GM12891 (cell line): ENCODE results near the gene BNIP3.
"Not testable (repeated sequence)": the region's sequence is repeated elsewhere in the genome, so short reads cannot be mapped to it uniquely, and the experiment has no call there.

Experiments
- DNase-seq: peaks from one replicate; pipeline ENCODE4 v3.0.0; 2011; ENCODE audit warnings: low spot score; ENCODE audit not compliant: insufficient read length
- FAIRE-seq: peaks from 2 replicates; lab custom pipeline; 2011; peaks lifted over from hg19 to GRCh38; lab: Jason Lieb, UNC
- PAX5 ChIP-seq: IDR thresholded peaks from 2 replicates; pipeline ENCODE4 v1.6.1; 2011; ENCODE audit warnings: low read length, moderate library complexity, mild to moderate bottlenecking; ENCODE audit not compliant: insufficient read depth, severe bottlenecking
- POLR2A ChIP-seq: IDR thresholded peaks from 2 replicates; pipeline ENCODE4 v1.6.1; 2011; ENCODE audit warnings: low read depth, low read length, control low read depth
- POLR2AphosphoS5 ChIP-seq: IDR thresholded peaks from 2 replicates; pipeline ENCODE4 v1.6.1; 2011; ENCODE audit warnings: low read depth, low read length, control low read depth
- POU2F2 ChIP-seq: IDR thresholded peaks from 2 replicates; pipeline ENCODE4 v1.6.1; 2011; ENCODE audit warnings: low read depth, mild to moderate bottlenecking, control low read depth, low read length, moderate library complexity
- SPI1 ChIP-seq: IDR thresholded peaks from 2 replicates; pipeline ENCODE4 v1.6.1; 2011; ENCODE audit warnings: low read depth, low read length, control low read depth
- TAF1 ChIP-seq: IDR thresholded peaks from 2 replicates; pipeline ENCODE4 v1.6.1; 2011; ENCODE audit warnings: low read depth, low read length, control low read depth

The BNIP3 gene

DNA sequence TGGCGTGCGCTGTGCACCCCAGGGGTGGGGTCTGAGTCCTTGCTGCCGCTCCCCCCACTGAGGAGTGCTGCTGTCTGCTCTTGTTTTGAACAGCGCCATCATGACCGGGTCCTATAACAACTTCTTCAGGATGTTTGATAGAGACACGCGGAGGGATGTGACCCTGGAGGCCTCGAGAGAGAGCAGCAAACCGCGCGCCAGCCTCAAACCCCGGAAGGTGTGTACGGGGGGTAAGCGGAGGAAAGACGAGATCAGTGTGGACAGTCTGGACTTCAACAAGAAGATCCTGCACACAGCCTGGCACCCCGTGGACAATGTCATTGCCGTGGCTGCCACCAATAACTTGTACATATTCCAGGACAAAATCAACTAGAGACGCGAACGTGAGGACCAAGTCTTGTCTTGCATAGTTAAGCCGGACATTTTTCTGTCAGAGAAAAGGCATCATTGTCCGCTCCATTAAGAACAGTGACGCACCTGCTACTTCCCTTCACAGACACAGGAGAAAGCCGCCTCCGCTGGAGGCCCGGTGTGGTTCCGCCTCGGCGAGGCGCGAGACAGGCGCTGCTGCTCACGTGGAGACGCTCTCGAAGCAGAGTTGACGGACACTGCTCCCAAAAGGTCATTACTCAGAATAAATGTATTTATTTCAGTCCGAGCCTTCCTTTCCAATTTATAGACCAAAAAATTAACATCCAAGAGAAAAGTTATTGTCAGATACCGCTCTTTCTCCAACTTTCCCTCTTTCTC lies 26.0 kb downstream of the BNIP3 start:
- no peak for TF ChIP-seq PAX5
- TF ChIP-seq POLR2A: no peak
- no peak for TF ChIP-seq SPI1
- TF ChIP-seq POLR2AphosphoS5: no peak
- TF ChIP-seq POU2F2: no peak
- TF ChIP-seq TAF1: no peak
- FAIRE-seq: no peak

DNA sequence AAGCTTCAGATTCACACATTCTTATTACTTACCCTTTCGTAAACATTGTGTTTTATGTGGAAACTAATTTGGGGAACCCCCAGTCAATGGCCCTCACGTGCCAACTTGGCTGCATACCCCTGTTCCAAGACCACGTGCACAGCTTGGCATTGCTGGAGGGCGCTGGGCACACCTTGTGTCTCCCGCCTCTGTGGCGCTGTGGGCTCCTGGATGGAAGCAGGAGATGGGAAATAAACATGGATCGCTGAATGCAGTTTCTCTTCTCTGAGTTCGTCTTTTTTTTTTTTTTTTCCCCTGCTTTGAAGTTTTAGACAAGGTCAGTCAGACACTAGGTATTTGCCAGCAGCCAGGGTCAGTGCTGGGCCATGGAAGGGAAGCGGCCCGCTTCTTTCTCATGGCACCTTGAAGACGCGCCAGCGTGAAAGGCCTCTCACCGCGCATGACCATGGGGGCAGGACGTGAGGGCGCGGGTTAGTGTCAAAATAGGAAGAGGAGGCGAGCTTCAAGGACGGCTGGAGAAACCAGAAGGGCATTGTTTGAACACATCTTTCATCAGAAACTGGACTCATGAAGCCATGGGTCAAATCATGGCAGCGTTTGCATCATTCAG lies 27.3 kb downstream of the BNIP3 start:
- DNase-seq: no peak
- FAIRE-seq: no peak
- TF ChIP-seq PAX5 (no peak), SPI1 (no peak), POLR2A (no peak), POU2F2 (no peak), POLR2AphosphoS5 (no peak), TAF1 (no peak)

More for the DNA sequence above, 26.0 kb downstream of the BNIP3 start:
- DNase-seq: no peak

DNA sequence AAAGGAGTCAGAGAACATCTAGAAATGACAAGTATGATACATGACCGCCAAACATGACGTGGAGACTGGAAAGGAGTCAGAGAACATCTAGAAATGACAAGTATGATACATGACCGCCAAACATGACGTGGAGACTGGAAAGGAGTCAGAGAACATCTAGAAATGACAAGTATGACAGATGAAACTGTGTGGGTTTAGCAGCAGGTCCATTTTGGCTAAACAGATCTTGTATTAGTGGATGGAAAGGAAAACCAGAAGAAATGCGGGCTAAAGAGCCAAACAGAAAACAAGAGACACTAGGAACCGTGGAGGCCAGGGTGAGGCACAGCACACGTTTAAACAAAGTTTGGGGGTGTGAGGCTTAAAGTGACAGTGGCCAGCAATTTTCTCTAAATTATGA lies 31.8 kb downstream of the BNIP3 start:
- not testable (repeated sequence) for FAIRE-seq, DNase-seq

DNA sequence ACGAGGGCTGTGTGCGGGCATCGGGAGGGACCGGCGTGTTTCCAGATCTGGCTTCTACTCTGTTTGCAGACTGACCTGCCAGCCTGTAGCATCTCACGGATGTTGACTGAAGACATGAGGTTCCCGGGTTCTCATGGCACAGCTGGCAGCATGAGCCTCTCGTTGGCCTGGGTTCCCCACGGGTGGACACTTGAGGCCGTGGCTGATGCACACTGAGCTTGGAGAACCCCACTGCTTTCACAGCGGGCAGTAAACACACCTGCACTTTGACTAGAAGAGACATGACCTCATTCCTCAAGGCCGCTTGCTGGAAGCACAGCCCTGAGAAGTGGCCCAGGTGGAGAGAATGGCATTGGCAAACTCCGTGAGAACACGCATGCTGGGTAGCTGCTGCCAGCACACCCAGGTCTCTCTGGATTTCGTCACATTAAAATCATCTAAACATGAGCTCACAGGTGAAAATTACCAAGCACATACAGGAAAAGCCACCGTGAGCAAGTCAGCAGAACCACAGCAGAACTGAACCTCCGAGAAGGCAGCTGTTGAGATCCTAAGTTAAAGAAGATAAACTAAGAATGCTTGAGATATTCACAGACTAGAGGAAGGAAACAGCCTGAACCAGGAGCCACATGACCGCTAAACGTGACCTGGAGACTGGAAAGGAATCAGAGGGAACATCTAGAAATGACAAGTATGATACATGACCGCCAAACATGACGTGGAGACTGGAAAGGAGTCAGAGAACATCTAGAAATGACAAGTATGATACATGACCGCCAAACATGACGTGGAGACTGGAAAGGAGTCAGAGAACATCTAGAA lies 32.5 kb downstream of the BNIP3 start:
- TF ChIP-seq POU2F2 (no peak), POLR2A (no peak), PAX5 (no peak), SPI1 (no peak), POLR2AphosphoS5 (no peak), TAF1 (no peak)
- DNase-seq (no peak), FAIRE-seq (no peak)

DNA sequence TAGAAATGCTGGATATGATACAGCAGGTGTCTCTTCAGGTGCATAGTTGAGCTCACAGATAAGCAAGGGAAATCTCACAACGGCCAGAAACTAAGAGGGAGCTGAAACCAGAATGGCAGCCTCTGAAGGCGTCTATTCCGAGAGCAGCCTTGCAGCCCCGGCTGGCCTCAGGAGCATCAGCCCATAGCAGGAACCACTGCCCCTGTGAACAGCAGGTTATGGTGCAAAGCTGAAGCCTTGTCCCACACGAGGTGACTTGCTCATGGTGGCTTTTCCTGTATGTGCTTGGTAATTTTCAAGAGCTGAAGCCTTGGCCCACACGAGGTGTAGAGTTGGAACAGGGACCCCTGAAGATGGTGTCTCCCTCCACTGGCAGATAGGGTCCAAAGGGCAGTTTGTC lies 33.2 kb downstream of the BNIP3 start:
- FAIRE-seq: no peak
- TF ChIP-seq SPI1 (no peak), TAF1 (no peak), PAX5 (no peak), POLR2AphosphoS5 (no peak), POLR2A (no peak), POU2F2 (no peak)

DNA sequence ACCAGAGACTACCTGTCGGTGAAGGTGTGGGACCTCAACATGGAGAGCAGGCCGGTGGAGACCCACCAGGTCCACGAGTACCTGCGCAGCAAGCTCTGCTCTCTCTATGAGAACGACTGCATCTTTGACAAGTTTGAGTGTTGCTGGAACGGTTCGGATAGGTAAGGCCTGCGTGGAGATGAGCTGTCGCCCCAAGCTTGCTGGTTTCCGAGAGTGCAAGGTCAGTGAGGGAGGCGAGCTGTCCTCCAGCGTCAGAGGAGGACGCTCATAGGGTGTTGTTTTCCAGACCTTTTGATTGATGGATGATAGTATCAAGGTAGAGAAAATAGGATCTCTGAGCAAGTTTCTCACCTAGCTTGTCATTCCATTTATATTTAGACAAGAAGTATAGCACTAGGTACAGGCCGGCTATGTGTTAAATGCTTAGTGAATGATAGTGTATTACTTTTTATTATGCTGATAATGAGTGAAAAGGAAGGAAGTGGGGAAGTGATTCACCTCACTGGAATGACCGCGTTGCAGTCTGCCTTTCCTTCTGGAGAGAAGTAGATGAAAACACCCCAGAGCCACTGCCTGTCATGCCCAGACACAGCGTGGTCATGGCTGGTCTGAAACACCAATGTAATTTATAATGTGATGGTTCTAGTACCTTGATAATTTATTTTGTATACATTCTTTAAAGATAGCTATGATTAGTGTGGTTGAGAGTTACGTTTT lies 33.9 kb downstream of the BNIP3 start:
- FAIRE-seq (no peak), DNase-seq (no peak)
- TF ChIP-seq POU2F2 (no peak), TAF1 (no peak), SPI1 (no peak), POLR2A (no peak), PAX5 (no peak), POLR2AphosphoS5 (no peak)

More for the DNA sequence above, 33.2 kb downstream of the BNIP3 start:
- no peak for DNase-seq

DNA sequence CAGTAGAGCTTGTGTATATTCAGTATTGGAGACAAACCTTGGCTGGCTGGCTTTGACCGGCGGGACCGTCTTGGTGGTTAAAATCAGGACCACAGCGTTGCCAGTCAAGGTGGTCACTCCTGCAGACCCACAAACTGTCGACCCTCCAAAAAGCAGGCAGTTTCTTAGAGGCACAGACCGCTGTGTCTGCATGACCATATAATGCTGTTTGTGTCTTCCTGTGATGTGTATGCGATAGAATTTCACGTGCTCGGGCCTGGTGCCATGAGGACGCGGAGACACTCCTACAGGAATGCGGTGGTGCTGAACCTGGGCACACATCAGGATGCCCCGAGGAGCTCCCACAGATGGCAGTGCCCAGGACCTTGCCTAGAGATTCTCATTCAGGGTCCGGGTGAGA lies 34.8 kb downstream of the BNIP3 start:
- no peak for DNase-seq
- TF ChIP-seq SPI1 (no peak), POU2F2 (no peak), POLR2A (no peak), POLR2AphosphoS5 (no peak), PAX5 (no peak), TAF1 (no peak)
- FAIRE-seq: no peak

DNA sequence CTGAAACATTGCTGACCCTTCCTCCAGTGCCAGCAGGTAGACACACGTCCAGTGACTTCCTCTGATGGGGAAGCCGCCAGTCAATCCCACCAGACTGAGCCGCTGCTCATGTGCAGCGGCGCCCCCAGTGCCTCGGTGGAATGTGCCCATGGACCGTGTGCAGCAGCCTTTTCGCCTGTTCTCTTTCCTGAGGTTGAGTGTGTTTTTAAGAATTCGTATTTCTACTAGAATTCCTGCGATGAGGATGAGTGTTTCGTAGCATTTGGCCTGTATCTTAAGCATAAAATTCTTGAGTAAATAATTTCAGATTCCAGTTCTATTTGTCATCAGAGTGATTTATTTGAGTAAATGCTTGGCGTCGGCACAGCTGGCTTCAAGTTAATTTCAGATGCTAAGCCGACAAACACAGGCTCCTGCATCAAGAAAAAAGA lies 35.4 kb downstream of the BNIP3 start:
- DNase-seq (no peak), FAIRE-seq (no peak)
- no peak for TF ChIP-seq PAX5
- TF ChIP-seq POLR2AphosphoS5: no peak
- no peak for TF ChIP-seq SPI1
- TF ChIP-seq POLR2A: no peak
- no peak for TF ChIP-seq TAF1
- no peak for TF ChIP-seq POU2F2
